Endothelial cell of umbilical vein (primary cell): Measurements from ENCODE around the gene SH3GL3. TPM values are rescaled to one million over a fixed set of nuclear protein-coding genes. Genes with fewer than 3 reads are reported as not detected.

Experiments
- BruUV-seq: library from RNA; stranded (reverse); fragments of 400-500 nt; replicated peaks from 2 replicates; lab custom pipeline; 2021; lab: Mats Ljungman, UMichigan
- CTCF ChIA-PET: fragments of 300-600, 350-600 bp; sonication (Branson Sonifier 250); formaldehyde crosslinking; loops from one replicate; lab custom pipeline; 2021; ENCODE audit warnings: antibody characterized with exemption, inconsistent platforms; lab: Charles Lee
- POLR2A ChIA-PET: fragments of 300-600, 350-600 bp; sonication (Branson Sonifier 250); formaldehyde crosslinking; loops from one replicate; lab custom pipeline; 2021; ENCODE audit warnings: antibody characterized with exemption, inconsistent platforms; lab: Charles Lee
- DNase-seq: peaks from one replicate; pipeline ENCODE4 v3.0.0-alpha.2; 2011; ENCODE audit warnings: low read depth, low spot score
- FAIRE-seq: peaks from 2 replicates; lab custom pipeline; 2011; peaks lifted over from hg19 to GRCh38; lab: Jason Lieb, UNC
- H2AFZ ChIP-seq: 2 replicates; pipeline ENCODE4 v1.6.0; 2012; ENCODE audit warnings: low read depth, low read length, control low read depth, inconsistent platforms
- H3K27ac ChIP-seq: 2 replicates; pipeline ENCODE4 v1.5.1; 2011; ENCODE audit warnings: low read depth, mild to moderate bottlenecking, control low read depth, low read length, moderate library complexity; ENCODE audit not compliant: insufficient read depth
- H3K27me3 ChIP-seq, 2 experiments: 2 replicates each; pipeline versions ENCODE4 v1.6.0 to v1.6.1; 2011; ENCODE audit warnings: low read length in 2 of 2, mixed read lengths in 1 of 2; ENCODE audit not compliant: control insufficient read depth in 2 of 2, insufficient read depth in 2 of 2
- H3K36me3 ChIP-seq, 2 experiments: 2 replicates in 1 of 2; 3 replicates in 1 of 2; pipeline ENCODE4 v1.5.1; 2011; ENCODE audit warnings: low read length in 2 of 2, mild to moderate bottlenecking in 1 of 2, moderate library complexity in 1 of 2; ENCODE audit not compliant: control insufficient read depth in 2 of 2, insufficient read depth in 2 of 2; ENCODE audit errors: extremely low read depth in 1 of 2
- H3K4me1 ChIP-seq: 3 replicates; pipeline ENCODE4 v1.5.1; 2011; ENCODE audit warnings: mild to moderate bottlenecking, low read length; ENCODE audit not compliant: control insufficient read depth, insufficient read depth; ENCODE audit errors: extremely low read depth
- H3K4me2 ChIP-seq: 2 replicates; pipeline ENCODE4 v1.6.1; 2011; ENCODE audit warnings: low read length, control low read depth, mixed read lengths; ENCODE audit not compliant: insufficient read depth
- H3K4me3 ChIP-seq, 3 experiments: fragments of 200-600 bp in 1 of 3; sonication (generic), shearing (Covaris generic) in 1 of 3; replicated peaks in 1 of 3; 2 replicates each; pipeline ENCODE4 v1.5.1; 2011 to 2016; ENCODE audit warnings: control low read depth in 3 of 3, low read length in 3 of 3, mild to moderate bottlenecking in 2 of 3, inconsistent platforms in 1 of 3, low read depth in 1 of 3, moderate library complexity in 1 of 3; ENCODE audit not compliant: insufficient read depth in 1 of 3
- H3K79me2 ChIP-seq: 2 replicates; pipeline ENCODE4 v1.6.0; 2012; ENCODE audit warnings: low read length, inconsistent platforms; ENCODE audit not compliant: control insufficient read depth, insufficient read depth
- H3K9ac ChIP-seq: replicated peaks from 2 replicates; pipeline ENCODE3; 2011; ENCODE audit warnings: low read length, control low read depth; ENCODE audit not compliant: insufficient read depth; ENCODE audit errors: extremely low read depth
- H3K9me1 ChIP-seq: replicated peaks from 3 replicates; pipeline ENCODE4 v1.6.0; 2011; ENCODE audit warnings: mild to moderate bottlenecking, low read length; ENCODE audit not compliant: control insufficient read depth, insufficient read depth; ENCODE audit errors: extremely low read depth
- H3K9me3 ChIP-seq: replicated peaks from 2 replicates; pipeline ENCODE4 v1.5.1; 2012; ENCODE audit warnings: low read length, inconsistent platforms; ENCODE audit not compliant: control insufficient read depth, insufficient read depth
- H4K20me1 ChIP-seq: replicated peaks from 2 replicates; pipeline ENCODE3; 2011; ENCODE audit warnings: mild to moderate bottlenecking, low read length; ENCODE audit not compliant: control insufficient read depth, insufficient read depth; ENCODE audit errors: extremely low read depth
- EZH2 ChIP-seq: IDR thresholded peaks from 2 replicates; pipeline ENCODE4 v1.6.1; 2012; ENCODE audit warnings: borderline replicate concordance, low read depth, mild to moderate bottlenecking, moderate library complexity, low read length, inconsistent platforms; ENCODE audit not compliant: severe bottlenecking
- FOS ChIP-seq: IDR thresholded peaks from 2 replicates; pipeline ENCODE4 v1.6.1; 2011; ENCODE audit warnings: mild to moderate bottlenecking, low read length, moderate library complexity, borderline replicate concordance; ENCODE audit not compliant: insufficient read depth
- GATA2 ChIP-seq: IDR thresholded peaks from 2 replicates; pipeline ENCODE4 v1.7.0; 2011; ENCODE audit warnings: low read depth, mild to moderate bottlenecking, moderate library complexity, mixed read lengths, low read length; ENCODE audit not compliant: insufficient read length, insufficient read depth
- JUN ChIP-seq: IDR thresholded peaks from 2 replicates; pipeline ENCODE4 v1.6.1; 2011; ENCODE audit warnings: borderline replicate concordance, low read depth; ENCODE audit not compliant: insufficient read length, insufficient read depth
- MAX ChIP-seq: IDR thresholded peaks from 2 replicates; pipeline ENCODE4 v1.6.1; 2011; ENCODE audit not compliant: insufficient read depth, insufficient read length
- MYC ChIP-seq: IDR thresholded peaks from one replicate; pipeline ENCODE4 v1.6.1; 2011; ENCODE audit warnings: mild to moderate bottlenecking, low read depth, low read length
- POLR2A ChIP-seq: IDR thresholded peaks from 2 replicates; pipeline ENCODE4 v1.6.1; 2012; ENCODE audit warnings: low read depth, mild to moderate bottlenecking, control low read depth, low read length
- POLR2AphosphoS5 ChIP-seq: IDR thresholded peaks from 2 replicates; pipeline ENCODE4 v1.6.1; 2012; ENCODE audit warnings: low read depth, mild to moderate bottlenecking, control low read depth, low read length, moderate library complexity; ENCODE audit not compliant: insufficient read depth
- dilution Hi-C: fragments of 300-500 bp; cut with MboI; formaldehyde crosslinking; loops from one replicate; pipeline ENCODE4 v1.15.0; 2019; ENCODE audit warnings: low sequenced_read_pairs; ENCODE audit not compliant: extremely low pct_ligation_motif_present
- intact Hi-C: fragments of 100-400 bp; cut with micrococcal nuclease; formaldehyde crosslinking; loops from one replicate; pipeline ENCODE4 v1.10.0; 2022
- polyA plus RNA-seq, 4 experiments: library from polyadenylated mRNA; depleted of rRNA in 3 of 4; stranded (reverse) in 3 of 4; unstranded in 1 of 4; fragments of >200 nt; gene quantifications; 2 replicates each; pipeline versions ENCODE4 v1.2.1 to v1.2.3, GENCODE V29; 2011 to 2012; ENCODE audit warnings: missing spikeins in 1 of 4
- total RNA-seq: library from RNA; stranded (reverse); gene quantifications from 2 replicates; pipeline ENCODE4 v1.2.3, GENCODE V29; 2021
- TF ChIP-seq, protein P1 (sequence below), 2 donors: IDR thresholded peaks; 1 replicate in 1 of 2; 2 replicates in 1 of 2; pipeline ENCODE4 v1.5.1; 2011; ENCODE audit warnings: low read length in 2 of 2, mild to moderate bottlenecking in 2 of 2, moderate library complexity in 2 of 2, control low read depth in 1 of 2, inconsistent platforms in 1 of 2, low read depth in 1 of 2; ENCODE audit not compliant: insufficient read depth in 1 of 2; ENCODE audit errors: extremely low read depth in 1 of 2

SH3GL3 gene
- total and polyA plus RNA-seq, 2 donors (not counting 3 experiments of a cell fraction or from before 2014, with no cell fraction given) = not detected

DNA sequence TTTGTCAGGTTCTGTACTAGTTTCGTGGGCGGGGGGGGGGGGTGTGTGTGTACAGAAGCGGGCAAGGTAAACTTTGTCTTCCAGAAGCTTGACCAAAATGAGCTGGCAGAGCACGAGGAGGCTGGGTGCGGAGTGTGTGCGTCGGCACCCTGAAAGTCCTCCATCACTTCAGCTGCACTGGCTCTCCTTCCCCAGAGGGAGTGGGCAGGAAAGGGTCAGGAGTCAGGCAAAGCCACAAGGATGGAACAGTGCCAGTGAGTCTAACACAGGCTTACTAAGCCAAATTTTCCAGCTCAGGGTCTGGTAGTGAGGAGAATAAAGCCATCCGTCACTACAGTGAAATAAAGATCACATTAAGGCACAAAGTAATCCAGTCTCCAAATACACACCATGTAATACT lies 11.9 kb upstream of the SH3GL3 start:
- POLR2A ChIA-PET = no interaction called here
- no TSS peak for BruUV-seq

More for the DNA sequence above, 11.9 kb upstream of the SH3GL3 start:
- dilution Hi-C loops = no loop called here
- Histone ChIP-seq H3K27me3 (peaks cover 0 to 4% of the 10 kb centered on the region in 2 experiments), H3K9me1 (no peaks in the 10 kb centered on the region), H3K4me2 (no peak overlapping the region), H3K79me2 (no peaks in the 10 kb centered on the region), H3K4me1 (no peaks in the 10 kb centered on the region), H3K9ac (no peak overlapping the region), H3K9me3 (no peaks in the 10 kb centered on the region), H2AFZ (no peak overlapping the region), H3K36me3 (no peaks in the 10 kb centered on the region), H3K4me3 (no peak overlapping the region), H3K27ac (no peak overlapping the region), H4K20me1 (no peaks in the 10 kb centered on the region)
- CTCF ChIA-PET = interaction anchor here (2.0 to 13.7 kb wide), 7 partner anchors 9 to 187 kb away, joined by 9 to 436 read pairs (median 12); partner anchors contain the start of gene SH3GL3
- intact Hi-C loops = no loop called here
- no peak for DNase-seq
- TF ChIP-seq MYC (no peak), JUN (no peak), MAX (no peak), POLR2A (no peak), EZH2 (no peak), FOS (no peak), POLR2AphosphoS5 (no peak), GATA2 (no peak)
- TF ChIP-seq, protein P1, sequence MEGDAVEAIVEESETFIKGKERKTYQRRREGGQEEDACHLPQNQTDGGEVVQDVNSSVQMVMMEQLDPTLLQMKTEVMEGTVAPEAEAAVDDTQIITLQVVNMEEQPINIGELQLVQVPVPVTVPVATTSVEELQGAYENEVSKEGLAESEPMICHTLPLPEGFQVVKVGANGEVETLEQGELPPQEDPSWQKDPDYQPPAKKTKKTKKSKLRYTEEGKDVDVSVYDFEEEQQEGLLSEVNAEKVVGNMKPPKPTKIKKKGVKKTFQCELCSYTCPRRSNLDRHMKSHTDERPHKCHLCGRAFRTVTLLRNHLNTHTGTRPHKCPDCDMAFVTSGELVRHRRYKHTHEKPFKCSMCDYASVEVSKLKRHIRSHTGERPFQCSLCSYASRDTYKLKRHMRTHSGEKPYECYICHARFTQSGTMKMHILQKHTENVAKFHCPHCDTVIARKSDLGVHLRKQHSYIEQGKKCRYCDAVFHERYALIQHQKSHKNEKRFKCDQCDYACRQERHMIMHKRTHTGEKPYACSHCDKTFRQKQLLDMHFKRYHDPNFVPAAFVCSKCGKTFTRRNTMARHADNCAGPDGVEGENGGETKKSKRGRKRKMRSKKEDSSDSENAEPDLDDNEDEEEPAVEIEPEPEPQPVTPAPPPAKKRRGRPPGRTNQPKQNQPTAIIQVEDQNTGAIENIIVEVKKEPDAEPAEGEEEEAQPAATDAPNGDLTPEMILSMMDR (IDR thresholded peaks at IDR 0.05; ENCODE audit: extremely low read depth in 1 of 2, insufficient read depth in 1 of 2, low read depth in 1 of 2, low read length in 2 of 2) = no peak
- FAIRE-seq = no peak
